ENCODE data around the gene PTPRG. TPM values are rescaled to one million over a fixed set of nuclear protein-coding genes. Genes with fewer than 3 reads are reported as not detected.

Gene PTPRG
- total RNA-seq, 1 donor from 2014 or later = 25.2 TPM

GRCh38 chr3:62051506-62051905, 490.1 kb downstream of the PTPRG start:
- TF ChIP-seq CTCF (IDR thresholded peaks at IDR 0.05; ENCODE audit: insufficient read depth, low read length, poor library complexity, severe bottlenecking) = peak; percentile 42
- DNase-seq (ENCODE audit: low read depth) = no peak

GRCh38 chr3:62052331-62052730, 491.0 kb downstream of the PTPRG start:
- Histone ChIP-seq H3K27me3 (ENCODE audit: control insufficient read depth, insufficient read depth, low read length) (no peaks in the 10 kb centered on the region), H3K4me3 (ENCODE audit: low read depth, low read length) (no peak overlapping the region), H3K36me3 (ENCODE audit: control insufficient read depth, insufficient read depth, low read length) (no peaks in the 10 kb centered on the region)
- no peak for TF ChIP-seq CTCF (IDR thresholded peaks at IDR 0.05; ENCODE audit: insufficient read depth, low read length, poor library complexity, severe bottlenecking)
- no peak for DNase-seq (ENCODE audit: low read depth)

More at GRCh38 chr3:62051506-62051905, 490.1 kb downstream of the PTPRG start:
- H3K27me3 ChIP-seq (ENCODE audit: control insufficient read depth, insufficient read depth, low read length) = no peaks in the 10 kb centered on the region
- no peaks in the 10 kb centered on the region for H3K36me3 ChIP-seq (ENCODE audit: control insufficient read depth, insufficient read depth, low read length)
- H3K4me3 ChIP-seq (ENCODE audit: low read depth, low read length) = no peak overlapping the region

GRCh38 chr3:62056658-62057057, 495.3 kb downstream of the PTPRG start:
- DNase-seq (ENCODE audit: low read depth) = no peak
- H3K4me3 ChIP-seq (ENCODE audit: low read depth, low read length) = no peak overlapping the region
- no peak for TF ChIP-seq CTCF (IDR thresholded peaks at IDR 0.05; ENCODE audit: insufficient read depth, low read length, poor library complexity, severe bottlenecking)
- H3K36me3 ChIP-seq (ENCODE audit: control insufficient read depth, insufficient read depth, low read length) = no peaks in the 10 kb centered on the region
- no peaks in the 10 kb centered on the region for H3K27me3 ChIP-seq (ENCODE audit: control insufficient read depth, insufficient read depth, low read length)

- TF ChIP-seq CTCF (IDR thresholded peaks at IDR 0.05; ENCODE audit: insufficient read depth, low read length, poor library complexity, severe bottlenecking) = no peak
- Histone ChIP-seq H3K27me3 (ENCODE audit: control insufficient read depth, insufficient read depth, low read length) (no peaks in the 10 kb centered on the region), H3K36me3 (ENCODE audit: control insufficient read depth, insufficient read depth, low read length) (no peaks in the 10 kb centered on the region), H3K4me3 (ENCODE audit: low read depth, low read length) (no peak overlapping the region)
- peak; percentile 7 for DNase-seq (ENCODE audit: low read depth)
Measured at GRCh38 chr3:62057339-62058047, 496.1 kb downstream of the PTPRG start.

- TF ChIP-seq CTCF (IDR thresholded peaks at IDR 0.05; ENCODE audit: insufficient read depth, low read length, poor library complexity, severe bottlenecking) = no peak
- Histone ChIP-seq H3K27me3 (ENCODE audit: control insufficient read depth, insufficient read depth, low read length) (no peaks in the 10 kb centered on the region), H3K4me3 (ENCODE audit: low read depth, low read length) (no peak overlapping the region), H3K36me3 (ENCODE audit: control insufficient read depth, insufficient read depth, low read length) (no peaks in the 10 kb centered on the region)
- DNase-seq (ENCODE audit: low read depth) = no peak
Measured at GRCh38 chr3:62065985-62066693, 504.8 kb downstream of the PTPRG start.
